Mucosa of rectum (tissue), 2 donors: ENCODE results near the gene MRPL48.

ENCODE experiments used
- H3K27ac ChIP-seq, 2 donors: one replicate each; pipeline ENCODE4 v1.7.0; 2013; ENCODE audit warnings: inconsistent platforms in 2 of 2, low read depth in 2 of 2, low read length in 2 of 2
- H3K27me3 ChIP-seq, 2 donors: one replicate each; pipeline ENCODE4 v1.7.0; 2013; ENCODE audit warnings: low read length in 2 of 2; ENCODE audit not compliant: control insufficient read depth in 2 of 2, insufficient read depth in 2 of 2
- H3K36me3 ChIP-seq, 2 donors: one replicate each; pipeline ENCODE4 v1.7.0; 2013; ENCODE audit warnings: low read length in 2 of 2; ENCODE audit not compliant: control insufficient read depth in 2 of 2, insufficient read depth in 2 of 2
- H3K4me1 ChIP-seq, 2 donors: one replicate each; pipeline ENCODE4 v1.7.0; 2013; ENCODE audit warnings: low read length in 2 of 2, mild to moderate bottlenecking in 1 of 2; ENCODE audit not compliant: control insufficient read depth in 2 of 2, insufficient read depth in 2 of 2
- H3K4me3 ChIP-seq, 2 donors: one replicate each; pipeline ENCODE4 v1.7.0; 2013; ENCODE audit warnings: low read length in 2 of 2
- H3K9ac ChIP-seq, 2 donors: one replicate each; pipeline ENCODE4 v1.7.0; 2013; ENCODE audit warnings: low read length in 2 of 2, low read depth in 1 of 2, mild to moderate bottlenecking in 1 of 2
- H3K9me3 ChIP-seq, 2 donors: one replicate each; pipeline ENCODE4 v1.7.0; 2013; ENCODE audit warnings: low read length in 2 of 2; ENCODE audit not compliant: control insufficient read depth in 2 of 2
- donor health status: healthy.
- donor health status: Normal muscosa, but diverticular disease.

Gene MRPL48

DNA sequence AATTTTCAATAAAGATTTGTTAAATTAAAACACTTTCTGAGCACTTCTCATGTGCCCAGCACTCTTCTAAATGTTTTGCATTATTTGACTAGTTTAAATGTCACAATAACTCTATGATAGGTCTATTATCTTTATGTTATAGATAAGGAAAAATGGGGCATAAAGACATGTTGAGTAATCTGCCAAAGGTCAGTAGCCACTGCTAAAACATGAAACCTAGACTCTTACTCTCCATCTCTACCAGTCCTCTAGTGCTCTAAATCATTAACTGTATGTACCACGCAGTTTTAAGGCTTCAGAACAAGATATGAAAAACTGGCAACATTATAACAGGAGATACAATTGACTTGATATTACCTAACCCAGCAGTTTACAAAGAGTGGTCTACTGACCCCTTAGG, 33.7 kb upstream of the MRPL48 start:
- Histone ChIP-seq H3K36me3 (no peaks in the 10 kb centered on the region), H3K9ac (no peak overlapping the region), H3K27me3 (no peaks in the 10 kb centered on the region), H3K4me1 (peaks cover 5 to 28% of the 10 kb centered on the region in 2 donors), H3K9me3 (no peaks in the 10 kb centered on the region), H3K4me3 (no peak overlapping the region), H3K27ac (no peak overlapping the region)

DNA sequence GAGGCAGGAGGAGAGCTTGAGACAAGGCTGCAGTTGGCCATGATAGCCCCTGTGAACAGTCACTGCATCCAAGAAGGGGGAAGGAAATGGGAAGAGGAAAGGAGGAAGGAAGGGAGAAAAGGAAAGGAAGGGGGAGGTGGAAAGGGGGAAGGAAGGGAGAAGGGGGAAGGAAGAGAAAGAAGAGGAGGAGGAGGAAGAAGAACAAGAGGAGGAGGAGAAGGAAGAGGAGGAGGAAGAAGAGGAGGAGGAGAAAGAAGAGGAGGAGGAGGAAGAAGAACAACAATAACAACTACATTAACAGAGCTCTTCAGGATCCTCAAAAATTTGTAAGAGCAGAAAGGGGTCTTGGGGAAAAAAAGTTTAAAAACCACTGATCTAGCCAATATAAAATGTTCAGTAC, 32.0 kb upstream of the MRPL48 start:
- H3K4me3 ChIP-seq: no peak overlapping the region
- H3K9me3 ChIP-seq: no peaks in the 10 kb centered on the region
- H3K4me1 ChIP-seq: peaks cover 3 to 28% of the 10 kb centered on the region in 2 donors
- H3K36me3 ChIP-seq: no peaks in the 10 kb centered on the region
- no peak overlapping the region for H3K9ac ChIP-seq
- H3K27ac ChIP-seq: no peak overlapping the region
- no peaks in the 10 kb centered on the region for H3K27me3 ChIP-seq

DNA sequence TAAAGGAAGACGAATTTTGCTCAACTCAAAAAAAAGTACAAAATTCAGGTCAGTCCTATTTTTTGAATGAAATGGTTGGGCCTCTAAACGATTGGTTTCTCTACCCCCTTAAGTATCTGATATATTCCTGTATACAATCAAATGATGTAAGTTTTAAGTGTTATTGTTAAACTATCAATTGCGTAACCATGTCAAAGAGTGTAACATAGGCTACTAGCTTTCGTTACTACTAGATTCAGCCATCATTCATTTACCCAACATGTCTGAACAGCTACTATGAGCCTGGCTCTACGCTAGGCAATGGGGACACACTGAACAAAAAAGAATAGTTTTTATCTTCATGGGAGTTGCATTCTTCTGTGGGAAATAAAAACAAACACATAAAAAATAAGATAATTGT, 30.1 kb upstream of the MRPL48 start:
- Histone ChIP-seq H3K4me1 (peaks cover 3 to 20% of the 10 kb centered on the region in 2 donors), H3K27ac (no peak overlapping the region), H3K36me3 (no peaks in the 10 kb centered on the region), H3K9me3 (no peaks in the 10 kb centered on the region), H3K27me3 (no peaks in the 10 kb centered on the region), H3K4me3 (no peak overlapping the region), H3K9ac (no peak overlapping the region)

DNA sequence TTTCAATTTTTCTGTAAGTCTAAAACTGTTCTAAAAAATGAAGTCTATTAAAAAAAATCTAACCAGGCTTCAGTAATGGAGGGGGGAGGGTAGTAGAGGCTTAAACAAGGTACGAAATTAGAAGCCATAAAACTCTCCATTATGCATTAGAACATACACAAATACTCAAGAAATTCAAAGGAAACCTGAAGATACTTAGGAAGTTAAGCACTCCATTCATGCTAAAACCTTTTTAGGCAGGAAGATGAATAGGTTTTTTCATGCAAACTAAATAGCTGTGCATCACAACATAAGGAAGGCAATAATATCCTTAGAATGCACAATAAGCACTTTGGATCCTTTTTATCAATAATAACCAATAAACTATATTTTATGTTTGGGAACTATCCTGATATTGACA, 29.2 kb upstream of the MRPL48 start:
- H3K4me3 ChIP-seq: no peak overlapping the region
- no peak overlapping the region for H3K9ac ChIP-seq
- no peaks in the 10 kb centered on the region for H3K27me3 ChIP-seq
- H3K9me3 ChIP-seq: no peaks in the 10 kb centered on the region
- H3K4me1 ChIP-seq: peaks cover 3 to 16% of the 10 kb centered on the region in 2 donors
- no peaks in the 10 kb centered on the region for H3K36me3 ChIP-seq
- H3K27ac ChIP-seq: no peak overlapping the region

DNA sequence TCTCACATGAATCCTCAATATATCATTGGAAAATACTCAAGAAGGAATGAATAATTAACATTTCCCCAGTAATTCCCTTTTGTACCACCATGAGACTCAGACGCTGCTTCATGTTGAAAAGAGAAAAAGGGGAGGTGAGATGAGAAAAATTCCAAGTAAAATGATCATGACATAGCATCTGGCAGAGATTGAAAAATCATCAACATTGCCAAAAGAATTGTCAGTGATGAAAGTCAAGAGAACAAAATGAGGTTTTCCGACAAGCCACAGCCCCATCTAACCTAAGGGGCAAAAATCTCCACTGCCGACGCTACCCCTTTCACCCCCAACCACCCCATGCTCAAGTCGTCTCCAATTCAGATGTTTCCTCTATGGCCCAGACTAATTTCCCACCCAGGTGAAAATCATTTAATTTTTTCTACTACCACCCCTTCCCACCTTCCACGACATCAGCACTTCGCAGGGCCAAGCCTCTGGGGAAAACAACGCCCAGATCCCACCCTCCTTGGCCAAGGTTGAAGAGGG, 28.0 kb upstream of the MRPL48 start:
- Histone ChIP-seq H3K27me3 (no peaks in the 10 kb centered on the region), H3K9ac (peak overlapping the region; percentile 92 to 98), H3K36me3 (no peaks in the 10 kb centered on the region), H3K9me3 (no peaks in the 10 kb centered on the region), H3K4me1 (peaks cover 0 to 7% of the 10 kb centered on the region in 2 donors), H3K4me3 (peak overlapping the region; percentile 85 to 87), H3K27ac (peak overlapping the region; percentile 94 to 95)

DNA sequence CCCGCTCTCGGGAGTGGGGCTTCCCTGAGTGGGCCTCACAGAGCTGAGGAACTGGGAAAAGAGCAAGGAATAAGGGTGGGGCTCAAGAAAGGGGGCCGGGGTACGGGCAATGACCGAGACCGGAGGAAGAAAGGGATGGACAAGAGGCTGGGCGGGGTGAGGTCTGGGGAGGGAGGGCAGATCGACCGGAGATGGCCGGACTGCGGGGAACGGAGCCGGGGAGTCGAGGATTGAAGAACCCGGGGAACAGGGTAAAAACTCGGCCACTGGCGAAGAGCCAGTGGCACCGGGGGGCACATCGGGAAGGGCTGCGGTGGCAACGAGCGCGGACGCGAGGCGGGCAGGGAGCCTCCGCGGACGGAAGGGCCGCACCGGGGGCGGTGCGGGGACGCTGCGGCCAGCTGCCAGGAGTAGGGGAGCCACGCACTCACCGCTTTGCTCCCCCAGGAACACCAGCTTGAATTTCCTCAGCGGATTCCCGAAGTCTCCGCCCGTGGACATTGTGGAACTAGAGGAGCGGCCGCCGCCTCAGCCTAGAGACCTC, 27.5 kb upstream of the MRPL48 start:
- Histone ChIP-seq H3K27me3 (no peaks in the 10 kb centered on the region), H3K27ac (peak overlapping the region; percentile 94 to 95), H3K4me3 (peak overlapping the region; percentile 85 to 87), H3K9ac (peak overlapping the region; percentile 92 to 98), H3K4me1 (peaks cover 0 to 7% of the 10 kb centered on the region in 2 donors), H3K9me3 (no peaks in the 10 kb centered on the region), H3K36me3 (no peaks in the 10 kb centered on the region)

DNA sequence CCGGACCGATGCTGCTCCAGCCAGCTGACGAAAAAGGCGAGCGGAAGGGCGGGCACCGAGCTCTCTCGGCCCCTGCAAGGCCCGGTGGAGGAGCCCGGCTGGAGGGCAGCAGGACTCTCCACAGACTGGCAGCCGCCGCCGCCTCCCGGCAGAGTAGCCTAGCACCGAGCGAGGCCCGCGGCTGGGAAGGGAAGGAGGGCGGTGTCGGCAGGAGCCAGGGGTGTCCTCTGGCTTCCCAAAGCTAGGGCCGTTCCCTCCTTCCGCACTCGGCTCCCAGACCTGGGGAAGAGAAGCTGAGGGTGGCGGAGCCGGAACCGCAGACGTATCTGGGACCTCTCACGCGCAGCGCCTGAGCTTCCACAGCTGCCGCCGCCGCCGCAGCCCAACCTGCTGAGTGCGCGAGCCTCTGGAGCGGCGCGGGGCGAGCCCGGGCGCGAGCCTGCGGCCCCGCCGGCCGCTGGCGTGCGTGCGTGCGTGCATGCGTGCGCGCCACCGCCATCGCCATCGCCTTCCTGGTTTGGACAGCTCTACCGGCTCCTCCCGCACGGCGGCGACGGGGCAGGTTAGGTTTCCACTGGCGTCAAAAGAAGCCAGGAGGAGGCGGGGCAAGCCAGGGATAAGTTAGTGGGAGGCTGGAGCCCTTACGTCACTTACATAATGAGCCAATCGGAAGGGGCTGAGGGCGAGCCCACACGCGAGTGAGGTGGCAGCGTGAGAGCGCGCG, 26.8 kb upstream of the MRPL48 start, which contains the start of gene RAB6A:
RAB6A (minus strand) TSS at position 396 of the 724 bp plus-strand sequence. CDS start 439 bp downstream, outside the sequence.
- no peaks in the 10 kb centered on the region for H3K9me3 ChIP-seq
- H3K27me3 ChIP-seq: no peaks in the 10 kb centered on the region
- no peaks in the 10 kb centered on the region for H3K36me3 ChIP-seq
- peaks cover 0 to 7% of the 10 kb centered on the region in 2 donors for H3K4me1 ChIP-seq
- peak within 1 kb of the TSS; percentile 85 to 87 for H3K4me3 ChIP-seq
- peak within 1 kb of the TSS; percentile 92 to 98 for H3K9ac ChIP-seq
- H3K27ac ChIP-seq: peak within 1 kb of the TSS; percentile 94 to 95

DNA sequence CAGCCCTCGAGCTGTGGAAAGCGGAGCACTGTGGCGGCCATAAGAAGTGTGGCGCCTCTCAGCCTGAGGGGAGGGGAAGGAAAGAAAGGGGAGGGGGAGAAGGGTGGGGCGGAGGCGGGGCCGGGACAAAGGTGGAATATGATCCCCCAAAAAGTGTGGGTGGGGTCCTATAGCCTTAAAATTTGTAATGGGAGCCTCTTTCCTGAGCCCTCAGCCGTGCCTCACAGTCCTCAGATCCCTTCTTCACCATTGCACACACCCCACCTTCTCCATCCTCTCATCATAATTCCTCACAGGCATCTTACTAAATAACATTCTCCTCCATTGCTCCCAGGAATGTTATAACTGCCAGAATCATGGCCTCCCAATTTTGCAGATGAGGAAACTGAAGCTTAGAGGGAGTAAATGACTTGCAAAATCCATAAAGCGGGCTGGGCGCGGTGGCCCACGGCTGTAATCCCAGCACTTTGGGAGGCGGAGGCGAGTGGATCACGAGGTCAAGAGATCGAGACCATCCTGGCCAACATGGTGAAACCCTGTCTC, 26.2 kb upstream of the MRPL48 start:
- peak overlapping the region; percentile 74 to 76 for H3K4me3 ChIP-seq

DNA sequence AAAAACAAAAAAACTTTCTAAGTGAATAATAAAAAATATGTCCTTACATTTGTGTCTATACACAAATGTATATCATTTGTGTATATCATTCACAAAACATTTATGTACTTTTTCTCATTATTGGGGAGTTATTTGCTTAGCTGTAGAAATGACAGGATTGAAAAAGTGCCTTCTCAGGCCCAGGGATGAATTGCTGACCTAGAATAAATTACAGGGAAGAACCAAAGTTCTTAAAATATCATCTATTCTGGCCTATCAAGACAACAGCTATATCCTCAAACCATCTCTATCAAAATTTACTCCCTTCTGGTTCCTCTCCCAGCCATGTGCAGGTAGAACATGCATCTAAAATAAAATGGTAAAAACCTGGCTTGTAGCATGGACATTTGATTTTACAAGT, 24.9 kb upstream of the MRPL48 start:
- Histone ChIP-seq H3K9me3 (no peaks in the 10 kb centered on the region), H3K4me3 (no peak overlapping the region), H3K27me3 (no peaks in the 10 kb centered on the region), H3K27ac (no peak overlapping the region), H3K4me1 (peaks cover 0 to 7% of the 10 kb centered on the region in 2 donors), H3K9ac (no peak overlapping the region), H3K36me3 (no peaks in the 10 kb centered on the region)

More for the DNA sequence above, 26.2 kb upstream of the MRPL48 start:
- H3K27ac ChIP-seq: peak overlapping the region; percentile 85
- H3K9me3 ChIP-seq: no peaks in the 10 kb centered on the region
- H3K27me3 ChIP-seq: no peaks in the 10 kb centered on the region
- H3K36me3 ChIP-seq: no peaks in the 10 kb centered on the region
- H3K9ac ChIP-seq: peak overlapping the region in 1 of 2 donors; percentile 58
- peaks cover 0 to 7% of the 10 kb centered on the region in 2 donors for H3K4me1 ChIP-seq

DNA sequence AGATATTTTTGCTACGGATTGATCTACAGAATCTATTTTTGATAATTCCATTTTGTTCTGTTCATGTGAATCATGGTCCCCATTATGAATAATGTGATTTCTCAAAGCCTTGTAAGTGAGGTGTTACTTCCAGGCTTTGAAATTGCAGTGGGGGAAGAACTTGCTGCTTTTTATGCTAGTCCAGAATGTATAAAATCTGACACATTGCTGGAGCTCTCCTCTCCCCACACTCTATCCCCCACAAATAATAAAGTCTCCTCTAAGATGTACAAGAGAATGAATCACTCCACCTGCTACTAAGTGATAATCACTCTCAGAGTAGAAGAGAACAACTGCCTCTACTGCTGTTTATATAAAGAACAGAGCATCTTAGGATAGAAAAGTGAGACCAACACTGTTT, 20.9 kb upstream of the MRPL48 start:
- Histone ChIP-seq H3K4me1 (no peaks in the 10 kb centered on the region), H3K9me3 (no peaks in the 10 kb centered on the region), H3K4me3 (no peak overlapping the region), H3K36me3 (no peaks in the 10 kb centered on the region), H3K27me3 (no peaks in the 10 kb centered on the region), H3K27ac (no peak overlapping the region), H3K9ac (no peak overlapping the region)
